ENCODE data around the gene ZDHHC12. TPM values are rescaled to one million over a fixed set of nuclear protein-coding genes. Genes with fewer than 3 reads are reported as not detected.
A peak's percentile ranks its signal among the peaks of the same experiment; 100 is the strongest.

Gene ZDHHC12
- total RNA-seq (2016; rRNA removed; fragmentation: Illumina TruSeq; extraction: Trizol) (18.3 and 28.0 TPM in 2 replicates), polyA plus RNA-seq (2011; rRNA removed) (25.4 and 29.8 TPM in 2 replicates), polyA minus RNA-seq (2011; rRNA and poly(A)+ RNA removed; ENCODE audit: low replicate concordance) (29.6 and 45.3 TPM in 2 replicates), Bru-seq, nascent RNA (percentile 46 among the genes with signal in this experiment), BruChase-seq, experiment 1, labeled RNA remaining after a 6-hour chase (percentile 61 among the genes with signal in this experiment), BruChase-seq, experiment 2, labeled RNA remaining after a 2-hour chase (percentile 44 among the genes with signal in this experiment)
- 51.5 and 53.9 TPM in 2 replicates for total RNA-seq (2016; cell fraction: cytosol; rRNA removed; fragmentation: Illumina TruSeq; extraction: Trizol; ENCODE audit: low read depth)
- 16.7 and 27.4 TPM in 2 replicates for total RNA-seq (2016; cell fraction: insoluble cytoplasmic fraction; rRNA removed; fragmentation: Illumina TruSeq; extraction: Trizol)
- total RNA-seq (2016; cell fraction: membrane; rRNA removed; fragmentation: Illumina TruSeq; extraction: Trizol): 51.9 and 59.6 TPM in 2 replicates
- 16.4 and 20.2 TPM in 2 replicates for total RNA-seq (2016; cell fraction: nucleus; rRNA removed; fragmentation: Illumina TruSeq; extraction: Trizol)
- polyA plus RNA-seq (2011; cell fraction: cytosol; rRNA removed): 15.9 and 40.6 TPM in 2 replicates
- polyA plus RNA-seq (2011; cell fraction: nucleus; rRNA removed): 29.4 and 31.6 TPM in 2 replicates
- 11.6 and 12.2 TPM in 2 replicates for polyA plus RNA-seq (2012)
- polyA plus RNA-seq (2016; cell fraction: cytosol; fragmentation: Illumina TruSeq; extraction: Trizol; ENCODE audit: low read depth): 84.8 and 87.3 TPM in 2 replicates
- 22.5 and 29.9 TPM in 2 replicates for polyA plus RNA-seq (2016; cell fraction: insoluble cytoplasmic fraction; fragmentation: Illumina TruSeq; extraction: Trizol; ENCODE audit: low read depth)
- 72.3 and 73.2 TPM in 2 replicates for polyA plus RNA-seq (2016; cell fraction: membrane; fragmentation: Illumina TruSeq; extraction: Trizol; ENCODE audit: low read depth)
- 36.7 and 39.0 TPM in 2 replicates for polyA plus RNA-seq (2016; cell fraction: nucleus; fragmentation: Illumina TruSeq; extraction: Trizol; ENCODE audit: insufficient read depth, low read depth)
- polyA minus RNA-seq (2011; cell fraction: cytosol; rRNA and poly(A)+ RNA removed): 11.2 and 11.3 TPM in 2 replicates
- 6.6 and 8.6 TPM in 2 replicates for polyA minus RNA-seq (2011; cell fraction: nucleus; rRNA and poly(A)+ RNA removed)
- long read RNA-seq, experiment 1, transcript ZDHHC12-201 (5 exons, 1,129 nt): major isoform, 48 of 72 reads
- long read RNA-seq, experiment 1, partial matches to known transcripts: 6 of 72 reads
- long read RNA-seq, experiment 1, other reads (novel, unspliced or antisense): 18 of 72 reads
- long read RNA-seq, experiment 2, transcript ZDHHC12-201 (5 exons, 1,129 nt): major isoform, 33 of 56 reads
- long read RNA-seq, experiment 2, partial matches to known transcripts: 3 of 56 reads
- long read RNA-seq, experiment 2, other reads (novel, unspliced or antisense): 20 of 56 reads

- Histone ChIP-seq H4K20me1 (ENCODE audit: insufficient read depth, low read length) (no peaks in the 10 kb centered on the region), H3K4me2 (ENCODE audit: low read depth, low read length) (peak within 1 kb of the TSS; percentile 89), H3K4me3 (replicated peaks in 1 of 3; ENCODE audit: insufficient read depth in 1 of 3, low read depth in 2 of 3, low read length in 3 of 3) (peak within 1 kb of the TSS; percentile 70 to 88 (median 74)), H3K9me3 (ENCODE audit: low read length) (no peaks in the 10 kb centered on the region), H2AFZ (ENCODE audit: low read length) (no peak within 1 kb of the TSS), H3K36me3 (replicated peaks in 1 of 2; ENCODE audit: control insufficient read depth in 1 of 2, insufficient read depth in 2 of 2, low read length in 2 of 2) (no peaks in the 10 kb centered on the region; a peak in 1 of 5 replicates), H3K9ac (ENCODE audit: insufficient read depth, low read depth, low read length) (peak within 1 kb of the TSS; percentile 76), H3K4me1 (ENCODE audit: insufficient read depth, low read length) (peaks cover 38% of the 10 kb centered on the region), H3K27ac (ENCODE audit: extremely low read length, insufficient read depth, low read length) (peak within 1 kb of the TSS; percentile 34), H3K27me3 (ENCODE audit: control insufficient read depth in 1 of 2, insufficient read depth in 2 of 2, low read length in 2 of 2) (no peaks in the 10 kb centered on the region), H3K79me2 (ENCODE audit: insufficient read depth, low read length) (peaks cover 7% of the 10 kb centered on the region)
- ATAC-seq: peak; percentile 95
- peak; percentile 84 for FAIRE-seq
- ChIA-PET POLR2A (interaction anchor here (0.6 to 3.3 kb wide), 14 partner anchors 9 to 835 kb away, joined by 3 to 20 read pairs (median 4); partner anchors contain the start of genes DYNC2I2, ENDOG and SPOUT1), CTCF (ENCODE audit: low intra/inter-chr PET ratio, low total read pairs) (no interaction called here)
- in situ Hi-C loops (cut with HindIII; ENCODE audit: extremely low pct_ligation_motif_present, low pct_unique_long_range_greater_than_20kb): no loop called here
- WGBS (ENCODE audit: low lambda C conversion rate): 0% methylated on average over 4 of the region's 68 CpGs
- no TSS peak for BruUV-seq (replicated peaks)
- peak; percentile 97 for DNase-seq (ENCODE audit: low spot score)
- intact Hi-C loops (cut with micrococcal nuclease; ENCODE audit: unreplicated experiment): no loop called here
- TF ChIP-seq ZNF619 (CRISPR knock-in tag; IDR thresholded peaks at IDR 0.05) (no peak), RBFOX2 (IDR thresholded peaks at IDR 0.05; ENCODE audit: low read depth, low read length) (peak; percentile 92), ZNF281 (CRISPR knock-in tag; IDR thresholded peaks at IDR 0.05; ENCODE audit: borderline replicate concordance) (peak; percentile 67; the same call in 1 of the 2 replicates), THAP11 (CRISPR knock-in tag; IDR thresholded peaks at IDR 0.05) (peak; percentile 54; the same call in 1 of the 2 replicates), AGO1 (IDR thresholded peaks at IDR 0.05; ENCODE audit: low read depth, low read length, poor library complexity, severe bottlenecking) (peak; percentile 88), SP5 (CRISPR knock-in tag; IDR thresholded peaks at IDR 0.05; ENCODE audit: borderline replicate concordance, low read depth) (peak; percentile 58), ATF1 (CRISPR knock-in tag; IDR thresholded peaks at IDR 0.05) (no peak), ZNF138 (CRISPR knock-in tag; IDR thresholded peaks at IDR 0.05; ENCODE audit: low read depth) (no peak), ZNF317 (CRISPR knock-in tag; IDR thresholded peaks at IDR 0.05) (no peak; the same call in 1 of the 2 replicates), ATF6 (CRISPR knock-in tag; conservative IDR thresholded peaks at IDR 0.05) (no peak)
Observed at GRCh38 chr9:128723866-128724743, at the start of gene ZDHHC12. Gene ZDHHC12 (minus strand): TSS chr9:128724127. CDS start chr9:128724093, 34 bp downstream.

All from HepG2 (cell line).